Stomach (tissue), 4 donors: Measurements from ENCODE around the gene RNF39.

ENCODE experiments used
- EP300 ChIP-seq: sonication (generic); formaldehyde crosslinking; IDR thresholded peaks from one replicate; pipeline ENCODE4 v1.6.1; 2017; ENCODE audit warnings: antibody characterized with exemption
- POLR2A ChIP-seq, 4 donors: fragments of 450-650 bp; IDR thresholded peaks; one replicate each; pipeline ENCODE4 v1.6.1; 2016; ENCODE audit warnings: antibody characterized with exemption in 4 of 4, control low read depth in 2 of 4, mild to moderate bottlenecking in 1 of 4, moderate library complexity in 1 of 4
- POLR2AphosphoS5 ChIP-seq, 3 donors: sonication (generic); formaldehyde crosslinking; IDR thresholded peaks; one replicate each; pipeline ENCODE4 v1.6.1; 2016; ENCODE audit warnings: antibody characterized with exemption in 3 of 3
- TF ChIP-seq, protein P1 (sequence below), 7 experiments: fragments of 450-650 bp in 4 of 7; fragments of 200-600 bp in 3 of 7; sonication (generic) in 3 of 7; IDR thresholded peaks; one replicate each; pipeline ENCODE4 v1.5.1; 2016 to 2019; ENCODE audit warnings: antibody characterized with exemption in 7 of 7, control low read depth in 2 of 7, mild to moderate bottlenecking in 1 of 7

DNA sequence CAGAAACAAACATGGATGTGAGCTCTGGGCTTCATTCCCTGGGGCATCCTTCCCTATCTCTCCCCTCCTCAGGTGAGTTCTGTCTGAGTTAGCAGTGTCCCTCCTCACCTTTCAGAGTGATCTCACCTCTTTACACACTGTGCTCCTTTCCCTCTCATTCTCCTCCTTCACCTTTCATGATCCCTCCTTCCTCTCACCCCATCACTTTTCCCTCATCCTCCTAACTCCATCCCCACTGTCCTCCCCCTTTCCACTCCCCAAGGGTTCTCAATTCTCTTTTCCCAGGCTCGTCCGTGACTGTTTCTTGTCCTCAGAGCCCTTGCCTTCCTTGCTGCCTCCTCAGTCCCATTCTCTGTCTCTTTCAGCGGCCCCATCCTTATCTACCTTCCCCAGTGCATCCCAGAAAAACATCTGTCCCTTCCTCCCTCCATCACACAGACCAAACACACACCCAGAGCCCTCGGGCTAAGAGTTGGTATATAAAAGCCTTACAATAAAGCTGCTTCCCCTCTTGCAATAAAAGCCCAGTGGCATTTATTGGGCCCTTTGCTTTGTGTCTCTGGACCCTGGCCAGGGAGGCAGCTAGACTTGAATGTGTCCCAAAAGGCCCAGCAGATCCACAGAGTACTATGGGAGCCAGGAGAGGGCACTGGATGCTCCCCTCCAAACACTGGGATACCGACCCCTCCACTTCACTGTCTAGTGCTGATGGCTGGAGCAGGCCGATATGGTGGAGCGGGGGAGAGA lies 1.9 kb downstream of the RNF39 start:
- TF ChIP-seq, protein P1, sequence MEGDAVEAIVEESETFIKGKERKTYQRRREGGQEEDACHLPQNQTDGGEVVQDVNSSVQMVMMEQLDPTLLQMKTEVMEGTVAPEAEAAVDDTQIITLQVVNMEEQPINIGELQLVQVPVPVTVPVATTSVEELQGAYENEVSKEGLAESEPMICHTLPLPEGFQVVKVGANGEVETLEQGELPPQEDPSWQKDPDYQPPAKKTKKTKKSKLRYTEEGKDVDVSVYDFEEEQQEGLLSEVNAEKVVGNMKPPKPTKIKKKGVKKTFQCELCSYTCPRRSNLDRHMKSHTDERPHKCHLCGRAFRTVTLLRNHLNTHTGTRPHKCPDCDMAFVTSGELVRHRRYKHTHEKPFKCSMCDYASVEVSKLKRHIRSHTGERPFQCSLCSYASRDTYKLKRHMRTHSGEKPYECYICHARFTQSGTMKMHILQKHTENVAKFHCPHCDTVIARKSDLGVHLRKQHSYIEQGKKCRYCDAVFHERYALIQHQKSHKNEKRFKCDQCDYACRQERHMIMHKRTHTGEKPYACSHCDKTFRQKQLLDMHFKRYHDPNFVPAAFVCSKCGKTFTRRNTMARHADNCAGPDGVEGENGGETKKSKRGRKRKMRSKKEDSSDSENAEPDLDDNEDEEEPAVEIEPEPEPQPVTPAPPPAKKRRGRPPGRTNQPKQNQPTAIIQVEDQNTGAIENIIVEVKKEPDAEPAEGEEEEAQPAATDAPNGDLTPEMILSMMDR (IDR thresholded peaks at IDR 0.05), result no peak
- TF ChIP-seq POLR2A (IDR thresholded peaks at IDR 0.05) (no peak), POLR2AphosphoS5 (IDR thresholded peaks at IDR 0.05) (no peak), EP300 (no peak)
